ENCODE measurements around the gene AKAIN1. TPM values are rescaled to one million over a fixed set of nuclear protein-coding genes. Genes with fewer than 3 reads are reported as not detected.

The AKAIN1 gene
- polyA plus RNA-seq, 1 of the 3 experiments (the other 2 are of a cell fraction), result not detected

DNA sequence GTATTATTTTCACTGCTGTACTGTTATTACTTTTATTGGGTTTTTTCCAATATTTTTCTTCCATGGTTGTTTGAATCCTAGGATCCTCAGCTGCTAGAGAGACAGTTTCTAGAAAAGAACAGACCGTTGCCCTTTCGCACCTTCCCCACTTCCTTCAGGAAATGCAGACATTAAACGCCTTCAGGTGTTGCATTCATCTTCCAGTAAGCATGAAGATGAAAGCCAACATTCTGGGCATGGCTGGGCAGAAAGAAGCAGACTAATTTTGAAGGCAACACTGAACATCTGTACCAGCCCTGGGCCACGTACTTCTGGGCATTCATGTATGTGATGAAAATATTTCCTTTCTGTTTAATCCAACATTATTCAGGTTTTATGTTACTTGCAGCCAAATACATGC, 51.0 kb downstream of the AKAIN1 start:
- no peaks in the 10 kb centered on the region for H3F3A ChIP-seq (replicated peaks; ENCODE audit: insufficient read depth)
- H3K79me2 ChIP-seq (ENCODE audit: insufficient read depth), result no peaks in the 10 kb centered on the region
- H3K4me1 ChIP-seq (ENCODE audit: control insufficient read depth in 1 of 2, insufficient read depth in 2 of 2, low read depth in 1 of 2, low read length in 1 of 2), result no peaks in the 10 kb centered on the region
- H2AFZ ChIP-seq (ENCODE audit: low read depth), result no peak overlapping the region
- TF ChIP-seq MXI1 (IDR thresholded peaks at IDR 0.05; ENCODE audit: low read depth, low read length), result no peak
- TF ChIP-seq, protein P1, sequence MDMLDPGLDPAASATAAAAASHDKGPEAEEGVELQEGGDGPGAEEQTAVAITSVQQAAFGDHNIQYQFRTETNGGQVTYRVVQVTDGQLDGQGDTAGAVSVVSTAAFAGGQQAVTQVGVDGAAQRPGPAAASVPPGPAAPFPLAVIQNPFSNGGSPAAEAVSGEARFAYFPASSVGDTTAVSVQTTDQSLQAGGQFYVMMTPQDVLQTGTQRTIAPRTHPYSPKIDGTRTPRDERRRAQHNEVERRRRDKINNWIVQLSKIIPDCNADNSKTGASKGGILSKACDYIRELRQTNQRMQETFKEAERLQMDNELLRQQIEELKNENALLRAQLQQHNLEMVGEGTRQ (IDR thresholded peaks at IDR 0.05; ENCODE audit: borderline replicate concordance, low read depth, low read length), result no peak
- no peak for TF ChIP-seq RCOR1 (IDR thresholded peaks at IDR 0.05; ENCODE audit: low read length)
- TF ChIP-seq, protein P2, sequence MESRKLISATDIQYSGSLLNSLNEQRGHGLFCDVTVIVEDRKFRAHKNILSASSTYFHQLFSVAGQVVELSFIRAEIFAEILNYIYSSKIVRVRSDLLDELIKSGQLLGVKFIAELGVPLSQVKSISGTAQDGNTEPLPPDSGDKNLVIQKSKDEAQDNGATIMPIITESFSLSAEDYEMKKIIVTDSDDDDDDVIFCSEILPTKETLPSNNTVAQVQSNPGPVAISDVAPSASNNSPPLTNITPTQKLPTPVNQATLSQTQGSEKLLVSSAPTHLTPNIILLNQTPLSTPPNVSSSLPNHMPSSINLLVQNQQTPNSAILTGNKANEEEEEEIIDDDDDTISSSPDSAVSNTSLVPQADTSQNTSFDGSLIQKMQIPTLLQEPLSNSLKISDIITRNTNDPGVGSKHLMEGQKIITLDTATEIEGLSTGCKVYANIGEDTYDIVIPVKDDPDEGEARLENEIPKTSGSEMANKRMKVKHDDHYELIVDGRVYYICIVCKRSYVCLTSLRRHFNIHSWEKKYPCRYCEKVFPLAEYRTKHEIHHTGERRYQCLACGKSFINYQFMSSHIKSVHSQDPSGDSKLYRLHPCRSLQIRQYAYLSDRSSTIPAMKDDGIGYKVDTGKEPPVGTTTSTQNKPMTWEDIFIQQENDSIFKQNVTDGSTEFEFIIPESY (IDR thresholded peaks at IDR 0.05; ENCODE audit: borderline replicate concordance, low read depth), result no peak
- no peak for TF ChIP-seq SIN3A (IDR thresholded peaks at IDR 0.05; ENCODE audit: borderline replicate concordance, low read depth, low read length)
- no peak for TF ChIP-seq GATA2 (CRISPR knock-in tag; IDR thresholded peaks at IDR 0.05)
- no peak for TF ChIP-seq MEF2A (IDR thresholded peaks at IDR 0.05; ENCODE audit: borderline replicate concordance, low read depth)
- TF ChIP-seq FOSL2 (IDR thresholded peaks at IDR 0.05; ENCODE audit: borderline replicate concordance, low read depth), result no peak
- TF ChIP-seq, protein P3, sequence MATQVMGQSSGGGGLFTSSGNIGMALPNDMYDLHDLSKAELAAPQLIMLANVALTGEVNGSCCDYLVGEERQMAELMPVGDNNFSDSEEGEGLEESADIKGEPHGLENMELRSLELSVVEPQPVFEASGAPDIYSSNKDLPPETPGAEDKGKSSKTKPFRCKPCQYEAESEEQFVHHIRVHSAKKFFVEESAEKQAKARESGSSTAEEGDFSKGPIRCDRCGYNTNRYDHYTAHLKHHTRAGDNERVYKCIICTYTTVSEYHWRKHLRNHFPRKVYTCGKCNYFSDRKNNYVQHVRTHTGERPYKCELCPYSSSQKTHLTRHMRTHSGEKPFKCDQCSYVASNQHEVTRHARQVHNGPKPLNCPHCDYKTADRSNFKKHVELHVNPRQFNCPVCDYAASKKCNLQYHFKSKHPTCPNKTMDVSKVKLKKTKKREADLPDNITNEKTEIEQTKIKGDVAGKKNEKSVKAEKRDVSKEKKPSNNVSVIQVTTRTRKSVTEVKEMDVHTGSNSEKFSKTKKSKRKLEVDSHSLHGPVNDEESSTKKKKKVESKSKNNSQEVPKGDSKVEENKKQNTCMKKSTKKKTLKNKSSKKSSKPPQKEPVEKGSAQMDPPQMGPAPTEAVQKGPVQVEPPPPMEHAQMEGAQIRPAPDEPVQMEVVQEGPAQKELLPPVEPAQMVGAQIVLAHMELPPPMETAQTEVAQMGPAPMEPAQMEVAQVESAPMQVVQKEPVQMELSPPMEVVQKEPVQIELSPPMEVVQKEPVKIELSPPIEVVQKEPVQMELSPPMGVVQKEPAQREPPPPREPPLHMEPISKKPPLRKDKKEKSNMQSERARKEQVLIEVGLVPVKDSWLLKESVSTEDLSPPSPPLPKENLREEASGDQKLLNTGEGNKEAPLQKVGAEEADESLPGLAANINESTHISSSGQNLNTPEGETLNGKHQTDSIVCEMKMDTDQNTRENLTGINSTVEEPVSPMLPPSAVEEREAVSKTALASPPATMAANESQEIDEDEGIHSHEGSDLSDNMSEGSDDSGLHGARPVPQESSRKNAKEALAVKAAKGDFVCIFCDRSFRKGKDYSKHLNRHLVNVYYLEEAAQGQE (IDR thresholded peaks at IDR 0.05; ENCODE audit: low read depth, low read length), result no peak
- TF ChIP-seq RAD21 (IDR thresholded peaks at IDR 0.05; ENCODE audit: low read length), result no peak
- TF ChIP-seq, protein P4, sequence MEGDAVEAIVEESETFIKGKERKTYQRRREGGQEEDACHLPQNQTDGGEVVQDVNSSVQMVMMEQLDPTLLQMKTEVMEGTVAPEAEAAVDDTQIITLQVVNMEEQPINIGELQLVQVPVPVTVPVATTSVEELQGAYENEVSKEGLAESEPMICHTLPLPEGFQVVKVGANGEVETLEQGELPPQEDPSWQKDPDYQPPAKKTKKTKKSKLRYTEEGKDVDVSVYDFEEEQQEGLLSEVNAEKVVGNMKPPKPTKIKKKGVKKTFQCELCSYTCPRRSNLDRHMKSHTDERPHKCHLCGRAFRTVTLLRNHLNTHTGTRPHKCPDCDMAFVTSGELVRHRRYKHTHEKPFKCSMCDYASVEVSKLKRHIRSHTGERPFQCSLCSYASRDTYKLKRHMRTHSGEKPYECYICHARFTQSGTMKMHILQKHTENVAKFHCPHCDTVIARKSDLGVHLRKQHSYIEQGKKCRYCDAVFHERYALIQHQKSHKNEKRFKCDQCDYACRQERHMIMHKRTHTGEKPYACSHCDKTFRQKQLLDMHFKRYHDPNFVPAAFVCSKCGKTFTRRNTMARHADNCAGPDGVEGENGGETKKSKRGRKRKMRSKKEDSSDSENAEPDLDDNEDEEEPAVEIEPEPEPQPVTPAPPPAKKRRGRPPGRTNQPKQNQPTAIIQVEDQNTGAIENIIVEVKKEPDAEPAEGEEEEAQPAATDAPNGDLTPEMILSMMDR (IDR thresholded peaks at IDR 0.05), result no peak
- no peak for TF ChIP-seq POLR2AphosphoS5 (IDR thresholded peaks at IDR 0.05; ENCODE audit: low read depth, low read length)
- TF ChIP-seq, protein P5, sequence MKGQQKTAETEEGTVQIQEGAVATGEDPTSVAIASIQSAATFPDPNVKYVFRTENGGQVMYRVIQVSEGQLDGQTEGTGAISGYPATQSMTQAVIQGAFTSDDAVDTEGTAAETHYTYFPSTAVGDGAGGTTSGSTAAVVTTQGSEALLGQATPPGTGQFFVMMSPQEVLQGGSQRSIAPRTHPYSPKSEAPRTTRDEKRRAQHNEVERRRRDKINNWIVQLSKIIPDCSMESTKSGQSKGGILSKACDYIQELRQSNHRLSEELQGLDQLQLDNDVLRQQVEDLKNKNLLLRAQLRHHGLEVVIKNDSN (IDR thresholded peaks at IDR 0.05; ENCODE audit: borderline replicate concordance, low read depth), result no peak
- no peak for TF ChIP-seq JUND (IDR thresholded peaks at IDR 0.05)
- TF ChIP-seq YY1 (IDR thresholded peaks at IDR 0.05; ENCODE audit: low read depth), result no peak
- TF ChIP-seq, protein P6, sequence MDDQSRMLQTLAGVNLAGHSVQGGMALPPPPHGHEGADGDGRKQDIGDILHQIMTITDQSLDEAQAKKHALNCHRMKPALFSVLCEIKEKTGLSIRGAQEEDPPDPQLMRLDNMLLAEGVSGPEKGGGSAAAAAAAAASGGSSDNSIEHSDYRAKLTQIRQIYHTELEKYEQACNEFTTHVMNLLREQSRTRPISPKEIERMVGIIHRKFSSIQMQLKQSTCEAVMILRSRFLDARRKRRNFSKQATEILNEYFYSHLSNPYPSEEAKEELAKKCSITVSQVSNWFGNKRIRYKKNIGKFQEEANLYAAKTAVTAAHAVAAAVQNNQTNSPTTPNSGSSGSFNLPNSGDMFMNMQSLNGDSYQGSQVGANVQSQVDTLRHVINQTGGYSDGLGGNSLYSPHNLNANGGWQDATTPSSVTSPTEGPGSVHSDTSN (IDR thresholded peaks at IDR 0.05), result no peak
- TF ChIP-seq TCF12 (IDR thresholded peaks at IDR 0.05), result no peak
- TF ChIP-seq RXRA (IDR thresholded peaks at IDR 0.05; ENCODE audit: borderline replicate concordance, low read depth), result no peak
- no peaks in the 10 kb centered on the region for H3K36me3 ChIP-seq (replicated peaks in 1 of 2; ENCODE audit: control insufficient read depth in 1 of 2, insufficient read depth in 2 of 2, low read length in 1 of 2)
- no peak for DNase-seq
- no peaks in the 10 kb centered on the region for H3K9me3 ChIP-seq
- ChIA-PET POLR2A (no interaction called here), CTCF (no interaction called here)
- 0% methylated on average over 4 of the region's 4 CpGs for WGBS (ENCODE audit: low lambda C conversion rate)
- H4K20me1 ChIP-seq (ENCODE audit: insufficient read depth), result no peaks in the 10 kb centered on the region
- H3K4me2 ChIP-seq, result no peak overlapping the region
- H3K9ac ChIP-seq, result no peak overlapping the region
- no peaks in the 10 kb centered on the region for H3K9me2 ChIP-seq
- no peak overlapping the region for H3K4me3 ChIP-seq (ENCODE audit: low read depth in 2 of 2, low read length in 1 of 2)
- no peak overlapping the region for H3K27ac ChIP-seq (ENCODE audit: low read depth in 2 of 2, low read length in 1 of 2)
- H3K27me3 ChIP-seq (ENCODE audit: insufficient read depth), result no peaks in the 10 kb centered on the region
